GM18499 (cell line): ENCODE results near the gene BRINP2.
"Not testable (repeated sequence)": the region's sequence is repeated elsewhere in the genome, so short reads cannot be mapped to it uniquely, and the experiment has no call there.

Experiments used
- ATAC-seq: cut with Tn5 transposase; IDR thresholded peaks from one replicate; pipeline ENCODE4 v1.9.1; 2021; ENCODE audit warnings: moderate number of reproducible peaks; ENCODE audit not compliant: insufficient read depth, unreplicated experiment

BRINP2 gene

DNA sequence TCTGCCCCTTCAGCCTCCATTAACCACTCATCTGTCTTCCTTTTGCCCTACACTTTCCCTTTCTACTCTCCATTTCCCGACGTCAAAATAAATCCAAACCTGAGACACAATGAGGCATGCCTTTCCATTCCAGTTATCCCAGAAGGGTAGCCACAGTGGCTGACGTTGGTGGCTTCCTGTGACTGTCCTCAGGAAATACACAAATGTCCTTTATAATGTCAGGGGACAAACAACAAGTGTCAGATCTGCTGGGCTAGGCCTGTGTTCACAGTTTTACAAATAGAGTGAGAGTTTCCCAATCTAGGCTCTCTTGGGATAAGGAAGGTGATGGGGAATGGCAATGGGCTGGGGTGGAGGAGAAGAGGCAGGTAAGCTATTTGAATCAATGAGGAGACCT, 135.3 kb downstream of the BRINP2 start:
- no peak for ATAC-seq

- ATAC-seq = no peak
Measured at GRCh38 chr1:177306981-177307380, 136.2 kb downstream of the BRINP2 start.

- ATAC-seq = no peak
Measured at GRCh38 chr1:177307771-177308170, 137.0 kb downstream of the BRINP2 start.

DNA sequence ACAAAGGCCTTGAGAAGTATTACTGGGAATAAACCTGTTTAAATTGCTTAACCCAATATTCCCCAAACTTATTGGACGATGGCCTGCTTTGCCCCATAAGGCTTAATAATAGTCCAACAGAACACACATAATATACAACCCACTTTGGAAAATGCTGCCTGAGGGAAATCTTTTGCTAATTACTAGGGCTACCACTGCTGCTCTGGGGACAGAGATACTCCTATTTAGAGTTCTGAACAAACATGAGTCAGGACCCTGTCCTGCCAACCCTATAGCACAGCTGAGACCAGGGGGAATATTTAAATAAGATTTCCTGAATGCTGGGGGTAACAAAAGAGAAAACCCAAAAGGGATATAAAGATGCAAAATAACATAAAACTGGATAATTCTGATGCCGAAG, 139.1 kb downstream of the BRINP2 start:
- no peak for ATAC-seq

DNA sequence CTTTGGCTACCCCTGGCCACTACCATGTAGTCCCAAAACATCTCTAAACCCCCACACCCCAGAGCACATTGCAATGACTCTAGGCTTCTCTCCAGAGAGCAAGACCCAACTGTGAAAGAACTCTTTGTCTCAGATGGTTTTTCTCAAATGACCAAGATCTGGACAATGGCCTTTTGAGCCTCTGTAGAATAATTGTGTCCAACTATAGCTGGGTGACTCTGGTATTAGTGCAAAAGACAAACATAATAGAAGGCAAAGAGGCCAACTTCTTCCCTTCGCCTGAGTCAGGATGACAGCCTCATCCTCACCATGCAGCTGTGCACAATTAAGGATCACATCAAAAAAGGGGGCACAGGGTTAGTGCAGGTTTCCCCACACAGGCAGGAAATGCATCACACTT, 139.6 kb downstream of the BRINP2 start:
- ATAC-seq = no peak

GRCh38 chr1:177311111-177311510, 140.4 kb downstream of the BRINP2 start:
- ATAC-seq = no peak

- ATAC-seq = no peak
Measured at GRCh38 chr1:177311586-177311985, 140.8 kb downstream of the BRINP2 start.

DNA sequence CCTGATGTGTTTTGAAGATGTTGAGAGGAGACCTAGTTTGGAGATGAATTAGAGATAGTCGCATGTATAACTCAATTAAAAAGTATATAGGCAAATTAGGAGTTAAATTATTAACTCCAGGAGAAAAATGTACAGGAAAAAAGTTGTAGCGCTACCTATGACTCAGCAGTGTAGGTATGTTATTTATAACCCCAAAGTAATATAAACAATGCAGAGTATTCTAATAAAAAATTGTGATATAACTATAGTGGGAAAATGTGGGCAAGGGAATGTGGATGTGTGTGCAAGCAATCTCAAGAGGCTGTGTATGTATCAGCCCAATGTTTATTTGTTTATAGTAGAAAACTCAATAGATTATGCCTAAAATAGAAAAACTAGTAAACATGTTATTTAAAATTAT, 144.5 kb downstream of the BRINP2 start:
- no peak for ATAC-seq

- no peak for ATAC-seq
Measured at GRCh38 chr1:177315761-177316160, 145.0 kb downstream of the BRINP2 start.

GRCh38 chr1:177321434-177321833, 150.7 kb downstream of the BRINP2 start:
- not testable (repeated sequence) for ATAC-seq

DNA sequence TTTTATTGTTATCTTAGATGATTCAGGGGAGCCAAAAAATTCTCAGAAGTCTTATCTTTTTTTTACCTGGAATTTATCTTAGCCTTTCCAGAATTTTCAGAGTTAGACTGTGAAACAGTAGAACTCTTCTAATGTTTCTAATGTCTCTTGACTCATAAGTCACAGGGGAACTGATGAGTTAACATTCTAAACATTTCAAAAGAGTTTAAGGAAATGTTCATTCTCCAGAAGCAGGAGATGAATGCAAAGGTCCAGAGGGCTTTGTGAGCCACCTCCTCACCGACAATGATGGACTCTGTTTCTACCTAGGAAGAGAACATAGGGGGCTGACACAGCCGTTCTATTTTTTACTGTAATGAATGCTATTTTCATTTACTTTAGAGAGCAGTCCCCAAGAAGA, 157.5 kb downstream of the BRINP2 start:
- no peak for ATAC-seq

- ATAC-seq = no peak
Measured at GRCh38 chr1:177329871-177330270, 159.1 kb downstream of the BRINP2 start.
